Endothelial cell of umbilical vein (primary cell): ENCODE measurements around the gene RASA4.
"Not testable (repeated sequence)": the region's sequence is repeated elsewhere in the genome, so short reads cannot be mapped to it uniquely, and the experiment has no call there.

ENCODE experiments used
- EZH2 ChIP-seq: IDR thresholded peaks from 2 replicates; pipeline ENCODE4 v1.6.1; 2012; ENCODE audit warnings: borderline replicate concordance, low read depth, mild to moderate bottlenecking, moderate library complexity, low read length, inconsistent platforms; ENCODE audit not compliant: severe bottlenecking
- GATA2 ChIP-seq: IDR thresholded peaks from 2 replicates; pipeline ENCODE4 v1.7.0; 2011; ENCODE audit warnings: low read depth, mild to moderate bottlenecking, moderate library complexity, mixed read lengths, low read length; ENCODE audit not compliant: insufficient read length, insufficient read depth
- MAX ChIP-seq: IDR thresholded peaks from 2 replicates; pipeline ENCODE4 v1.6.1; 2011; ENCODE audit not compliant: insufficient read depth, insufficient read length
- POLR2A ChIP-seq: IDR thresholded peaks from 2 replicates; pipeline ENCODE4 v1.6.1; 2012; ENCODE audit warnings: low read depth, mild to moderate bottlenecking, control low read depth, low read length
- POLR2AphosphoS5 ChIP-seq: IDR thresholded peaks from 2 replicates; pipeline ENCODE4 v1.6.1; 2012; ENCODE audit warnings: low read depth, mild to moderate bottlenecking, control low read depth, low read length, moderate library complexity; ENCODE audit not compliant: insufficient read depth
- TF ChIP-seq, protein P1 (sequence below), 2 donors: IDR thresholded peaks; 1 replicate in 1 of 2; 2 replicates in 1 of 2; pipeline ENCODE4 v1.5.1; 2011; ENCODE audit warnings: low read length in 2 of 2, mild to moderate bottlenecking in 2 of 2, moderate library complexity in 2 of 2, control low read depth in 1 of 2, inconsistent platforms in 1 of 2, low read depth in 1 of 2; ENCODE audit not compliant: insufficient read depth in 1 of 2; ENCODE audit errors: extremely low read depth in 1 of 2

DNA sequence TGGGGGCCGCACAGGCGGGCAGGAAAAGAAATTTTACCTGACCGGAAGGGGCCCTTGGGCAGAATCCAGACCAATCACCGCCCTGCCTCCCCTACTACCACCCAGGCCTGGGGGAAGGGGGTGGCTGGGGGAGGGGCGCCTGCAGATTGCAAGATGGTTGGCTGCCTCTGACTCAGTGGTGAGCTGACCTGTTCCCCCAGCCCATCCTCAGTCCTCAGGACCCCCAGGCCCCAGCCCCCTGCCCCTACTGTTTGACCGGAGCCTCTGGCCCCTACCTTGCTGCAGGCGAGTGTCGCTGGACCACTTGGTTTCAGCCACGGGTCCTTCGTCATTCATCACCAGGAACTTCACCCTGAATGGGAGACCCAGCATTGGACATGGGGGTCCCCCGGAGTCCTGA lies 22.3 kb upstream of the RASA4 start:
- TF ChIP-seq POLR2A, EZH2, MAX, GATA2, POLR2AphosphoS5: not testable (repeated sequence)
- TF ChIP-seq, protein P1, sequence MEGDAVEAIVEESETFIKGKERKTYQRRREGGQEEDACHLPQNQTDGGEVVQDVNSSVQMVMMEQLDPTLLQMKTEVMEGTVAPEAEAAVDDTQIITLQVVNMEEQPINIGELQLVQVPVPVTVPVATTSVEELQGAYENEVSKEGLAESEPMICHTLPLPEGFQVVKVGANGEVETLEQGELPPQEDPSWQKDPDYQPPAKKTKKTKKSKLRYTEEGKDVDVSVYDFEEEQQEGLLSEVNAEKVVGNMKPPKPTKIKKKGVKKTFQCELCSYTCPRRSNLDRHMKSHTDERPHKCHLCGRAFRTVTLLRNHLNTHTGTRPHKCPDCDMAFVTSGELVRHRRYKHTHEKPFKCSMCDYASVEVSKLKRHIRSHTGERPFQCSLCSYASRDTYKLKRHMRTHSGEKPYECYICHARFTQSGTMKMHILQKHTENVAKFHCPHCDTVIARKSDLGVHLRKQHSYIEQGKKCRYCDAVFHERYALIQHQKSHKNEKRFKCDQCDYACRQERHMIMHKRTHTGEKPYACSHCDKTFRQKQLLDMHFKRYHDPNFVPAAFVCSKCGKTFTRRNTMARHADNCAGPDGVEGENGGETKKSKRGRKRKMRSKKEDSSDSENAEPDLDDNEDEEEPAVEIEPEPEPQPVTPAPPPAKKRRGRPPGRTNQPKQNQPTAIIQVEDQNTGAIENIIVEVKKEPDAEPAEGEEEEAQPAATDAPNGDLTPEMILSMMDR (IDR thresholded peaks at IDR 0.05; ENCODE audit: extremely low read depth in 1 of 2, insufficient read depth in 1 of 2, low read depth in 1 of 2, low read length in 2 of 2), result not testable (repeated sequence)
